ENCODE results near the gene ERC1.

GRCh38 chr12:1256991-1257390 lies 266.0 kb downstream of the ERC1 start:
- TF ChIP-seq ZNF624 (tag by site-specific recombination; IDR thresholded peaks at IDR 0.05) (no peak), ZNF274 (IDR thresholded peaks at IDR 0.05; ENCODE audit: low read length) (no peak), ZNF274 (tag by site-specific recombination; IDR thresholded peaks at IDR 0.05; ENCODE audit: borderline replicate concordance) (no peak), SP3 (tag by site-specific recombination; IDR thresholded peaks at IDR 0.05) (no peak), YY1 (tag by site-specific recombination; IDR thresholded peaks at IDR 0.05) (no peak), YY2 (tag by site-specific recombination; IDR thresholded peaks at IDR 0.05) (no peak), CTCF (tag by site-specific recombination; IDR thresholded peaks at IDR 0.05) (no peak), REST (tag by site-specific recombination; IDR thresholded peaks at IDR 0.05) (no peak), ZNF670 (tag by site-specific recombination; IDR thresholded peaks at IDR 0.05; ENCODE audit: low read depth) (no peak), ZBTB20 (tag by site-specific recombination; IDR thresholded peaks at IDR 0.05) (no peak), ZBTB21 (tag by site-specific recombination; IDR thresholded peaks at IDR 0.05) (no peak)
- TF ChIP-seq, protein P1, sequence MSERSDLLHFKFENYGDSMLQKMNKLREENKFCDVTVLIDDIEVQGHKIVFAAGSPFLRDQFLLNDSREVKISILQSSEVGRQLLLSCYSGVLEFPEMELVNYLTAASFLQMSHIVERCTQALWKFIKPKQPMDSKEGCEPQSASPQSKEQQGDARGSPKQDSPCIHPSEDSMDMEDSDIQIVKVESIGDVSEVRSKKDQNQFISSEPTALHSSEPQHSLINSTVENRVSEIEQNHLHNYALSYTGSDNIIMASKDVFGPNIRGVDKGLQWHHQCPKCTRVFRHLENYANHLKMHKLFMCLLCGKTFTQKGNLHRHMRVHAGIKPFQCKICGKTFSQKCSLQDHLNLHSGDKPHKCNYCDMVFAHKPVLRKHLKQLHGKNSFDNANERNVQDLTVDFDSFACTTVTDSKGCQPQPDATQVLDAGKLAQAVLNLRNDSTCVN (tag by site-specific recombination; optimal IDR thresholded peaks at IDR 0.05), result no peak
